NOMO-1 treated with dmso at 0.1 percent for 144 hours (cell line): ENCODE data around the gene GPHB5.
"Not testable (repeated sequence)": the region's sequence is repeated elsewhere in the genome, so short reads cannot be mapped to it uniquely, and the experiment has no call there.

Source experiments
- DNase-seq: peaks from one replicate; lab custom pipeline; 2025; ENCODE audit not compliant: unreplicated experiment; lab: John Stamatoyannopoulos, UW

Gene GPHB5

GRCh38 chr14:63296060-63296563 lies 22.6 kb downstream of the GPHB5 start:
- no peak for DNase-seq

GRCh38 chr14:63295231-63295685 lies 23.5 kb downstream of the GPHB5 start:
- DNase-seq: no peak

GRCh38 chr14:63292805-63293204 lies 25.9 kb downstream of the GPHB5 start:
- DNase-seq: no peak

GRCh38 chr14:63290741-63291430 lies 27.8 kb downstream of the GPHB5 start:
- no peak for DNase-seq

- no peak for DNase-seq
These were observed 29.9 kb downstream of the GPHB5 start for GRCh38 chr14:63288853-63289252.

GRCh38 chr14:63287666-63288483 lies 30.9 kb downstream of the GPHB5 start:
- no peak for DNase-seq

- DNase-seq: no peak
These were observed 32.7 kb downstream of the GPHB5 start for GRCh38 chr14:63286071-63286470.

- DNase-seq: no peak
These were observed 34.9 kb downstream of the GPHB5 start for GRCh38 chr14:63283884-63284248.

GRCh38 chr14:63282997-63283883 lies 35.5 kb downstream of the GPHB5 start:
- DNase-seq: no peak

GRCh38 chr14:63279933-63280332 lies 38.8 kb downstream of the GPHB5 start:
- not testable (repeated sequence) for DNase-seq

GRCh38 chr14:63277591-63278183 lies 41.0 kb downstream of the GPHB5 start:
- DNase-seq: no peak

GRCh38 chr14:63276492-63277342 lies 42.0 kb downstream of the GPHB5 start:
- DNase-seq: no peak

- DNase-seq: no peak
These were observed 42.7 kb downstream of the GPHB5 start for GRCh38 chr14:63276016-63276415.

- no peak for DNase-seq
These were observed 43.1 kb downstream of the GPHB5 start for GRCh38 chr14:63275611-63276010.

- DNase-seq: no peak
These were observed 44.7 kb downstream of the GPHB5 start for GRCh38 chr14:63273717-63274655.

GRCh38 chr14:63273129-63273528 lies 45.6 kb downstream of the GPHB5 start:
- DNase-seq: no peak

- no peak for DNase-seq
These were observed 49.0 kb downstream of the GPHB5 start for GRCh38 chr14:63269561-63270225.

- DNase-seq: no peak
These were observed 50.0 kb downstream of the GPHB5 start for GRCh38 chr14:63268771-63269170.
